Measurements from ENCODE around the gene UTP3.
"Not testable (repeated sequence)": the region's sequence is repeated elsewhere in the genome, so short reads cannot be mapped to it uniquely, and the experiment has no call there.

Gene UTP3

DNA sequence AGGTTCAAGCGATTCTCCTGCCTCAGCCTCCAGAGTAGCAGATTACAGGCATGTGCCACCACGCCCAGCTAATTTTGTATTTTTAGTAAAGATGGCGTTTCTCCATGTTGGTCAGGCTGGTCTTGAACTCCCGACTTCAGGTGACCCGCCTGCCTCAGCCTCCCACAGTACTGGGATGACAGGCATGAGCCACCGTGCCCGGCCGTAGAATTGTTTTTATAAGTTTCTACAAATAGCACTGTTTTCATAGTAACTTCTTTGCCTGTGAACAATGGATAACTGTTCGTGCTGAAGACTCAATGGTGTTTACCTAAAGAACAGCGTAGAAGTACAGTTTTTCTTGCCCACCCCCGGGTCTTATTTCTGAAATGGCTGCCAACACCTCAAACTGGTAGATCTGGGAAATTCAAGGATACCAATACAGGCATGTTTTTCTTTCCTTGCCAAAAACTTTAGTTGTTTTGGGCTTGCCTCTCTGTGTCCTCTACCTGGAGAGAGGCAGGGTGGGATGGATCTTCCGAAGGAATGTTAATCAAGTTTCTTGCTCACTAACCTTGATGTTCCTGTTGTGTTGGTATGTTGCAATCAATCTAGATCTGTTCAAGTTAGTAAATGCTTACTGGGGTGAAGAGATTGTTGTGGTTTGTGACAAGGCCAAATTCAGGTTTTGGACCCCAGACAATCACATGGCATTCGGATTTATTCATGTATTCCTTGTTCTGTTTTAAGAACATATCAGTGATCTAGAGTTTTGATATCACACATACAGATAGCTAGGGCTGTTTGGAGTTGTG lies 30.7 kb downstream of the UTP3 start:
- no peak for DNase-seq (ENCODE audit: low spot score)

DNA sequence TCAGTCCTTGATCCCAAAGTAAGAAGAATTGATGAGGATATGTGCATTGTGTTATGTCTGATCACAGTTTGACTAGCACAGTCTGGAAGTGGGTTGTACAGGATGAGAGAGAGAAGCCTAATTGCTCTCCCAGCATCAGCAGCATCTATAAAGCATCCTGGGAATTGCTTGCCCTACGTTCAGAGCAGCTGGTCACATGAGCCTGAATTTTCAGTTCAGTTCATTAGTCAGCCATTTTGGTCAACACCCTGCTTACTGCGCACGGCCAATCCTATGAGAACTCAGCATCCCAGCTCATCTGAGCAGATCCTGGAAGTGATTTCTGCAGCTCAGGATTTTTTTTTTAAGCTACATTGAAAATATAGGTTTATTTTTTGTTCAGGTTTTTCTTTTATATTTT lies 33.4 kb downstream of the UTP3 start, which contains the start of gene RUFY3:
RUFY3 (plus strand) TSS at position 218 of the 400 bp plus-strand sequence. CDS start 610 bp downstream, outside the sequence.
- peak; percentile 11 for DNase-seq (ENCODE audit: low spot score)

DNA sequence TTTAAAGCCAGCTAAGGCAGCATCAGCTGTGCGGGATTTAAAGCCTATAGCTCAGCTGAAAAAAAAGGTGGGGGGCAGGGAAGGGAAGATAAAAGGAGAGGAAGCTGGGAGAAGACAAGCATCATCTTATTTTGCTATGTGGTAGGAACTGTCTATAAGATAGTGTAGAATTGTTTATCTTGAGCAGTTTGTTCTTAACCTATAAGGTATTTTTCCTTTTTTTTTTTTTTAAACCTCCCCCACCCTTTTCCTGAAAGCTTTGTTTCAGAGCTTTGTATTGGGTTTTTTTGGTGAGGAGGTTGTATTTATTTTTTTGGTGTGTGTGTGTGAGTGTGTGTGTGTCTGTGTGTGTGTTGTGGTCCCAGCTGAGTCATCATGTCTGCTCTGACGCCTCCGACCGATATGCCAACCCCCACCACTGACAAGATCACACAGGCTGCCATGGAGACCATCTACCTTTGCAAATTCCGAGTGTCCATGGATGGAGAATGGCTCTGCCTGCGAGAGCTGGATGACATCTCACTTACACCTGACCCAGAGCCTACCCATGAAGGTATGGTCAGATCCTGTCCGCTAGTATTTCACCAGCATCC lies 34.0 kb downstream of the UTP3 start:
- DNase-seq (ENCODE audit: low spot score), result peak; percentile 44

DNA sequence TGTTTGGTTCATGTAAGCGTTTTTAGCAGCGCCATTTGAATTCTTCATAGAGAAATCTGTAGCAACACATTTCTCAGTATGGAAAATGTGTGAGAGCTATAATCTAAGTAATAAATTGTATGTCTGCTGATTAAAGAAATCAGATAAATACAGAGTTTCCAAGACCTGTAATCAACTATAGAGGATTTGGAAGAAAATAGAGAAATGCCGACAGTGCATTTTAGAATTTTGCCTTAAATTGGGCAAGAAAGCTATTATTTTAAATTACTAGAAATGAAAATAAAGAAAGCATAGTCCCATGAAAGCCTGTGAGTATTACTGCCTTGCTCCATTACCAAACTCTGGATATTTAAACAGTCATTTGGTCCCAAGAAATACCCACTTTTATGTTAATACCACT lies 36.1 kb downstream of the UTP3 start:
- no peak for DNase-seq (ENCODE audit: low spot score)

DNA sequence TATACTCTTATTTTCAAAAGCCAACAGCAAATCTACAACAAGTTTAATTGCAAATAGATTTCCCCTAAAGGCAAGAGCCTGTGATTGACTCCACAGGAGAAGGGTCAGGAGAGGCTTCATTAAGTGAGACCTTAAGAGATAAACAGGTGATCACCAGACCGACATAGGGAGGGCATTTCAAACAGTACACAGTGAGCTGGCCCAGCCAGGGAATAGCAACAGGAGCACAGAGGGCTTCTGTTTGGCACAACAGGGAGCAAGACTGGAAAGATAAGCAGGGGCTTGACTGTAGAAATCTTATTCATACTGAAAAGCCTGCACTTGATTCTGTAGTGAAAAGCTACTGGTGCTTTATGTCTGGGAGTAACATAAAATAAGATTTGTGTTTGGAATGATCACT lies 37.3 kb downstream of the UTP3 start:
- DNase-seq (ENCODE audit: low spot score), result no peak

DNA sequence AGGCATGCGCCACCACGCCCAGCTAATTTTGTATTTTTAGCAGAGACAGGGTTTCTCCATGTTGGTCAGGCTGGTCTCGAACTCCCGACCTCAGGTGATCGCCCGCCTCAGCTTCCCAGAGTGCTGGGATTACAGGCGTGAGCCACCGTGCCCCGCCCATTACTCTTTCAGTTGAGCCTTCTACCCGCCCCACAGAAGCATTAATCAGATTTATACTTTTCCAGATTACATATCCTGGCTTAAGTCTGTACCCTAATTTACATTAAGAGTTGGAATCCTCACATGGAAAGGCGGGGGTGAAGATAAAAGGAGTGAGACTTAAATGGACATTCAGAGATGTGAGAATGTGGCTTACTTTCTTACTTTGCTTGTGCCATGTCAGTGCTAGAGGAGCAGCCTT lies 38.2 kb downstream of the UTP3 start:
- not testable (repeated sequence) for DNase-seq (ENCODE audit: low spot score)

DNA sequence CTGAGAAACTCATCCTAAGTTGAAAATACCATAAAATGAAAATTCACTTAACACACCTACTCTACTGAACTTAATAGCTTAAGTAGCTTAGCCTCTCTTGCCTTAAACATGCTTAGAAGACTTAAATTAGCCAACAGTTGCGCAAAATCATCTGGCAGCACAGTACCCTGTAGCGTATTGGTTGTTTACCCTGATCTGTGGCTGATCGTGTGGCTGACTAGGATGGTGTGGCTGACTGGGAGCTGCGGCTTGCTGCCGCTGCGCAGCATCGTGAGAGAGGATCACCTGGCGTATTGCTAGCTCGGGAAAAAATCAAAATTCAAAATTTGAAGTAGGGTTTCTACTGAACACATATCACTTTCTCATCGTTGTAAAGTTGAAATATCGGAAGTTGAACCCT lies 39.8 kb downstream of the UTP3 start:
- DNase-seq (ENCODE audit: low spot score), result no peak

DNA sequence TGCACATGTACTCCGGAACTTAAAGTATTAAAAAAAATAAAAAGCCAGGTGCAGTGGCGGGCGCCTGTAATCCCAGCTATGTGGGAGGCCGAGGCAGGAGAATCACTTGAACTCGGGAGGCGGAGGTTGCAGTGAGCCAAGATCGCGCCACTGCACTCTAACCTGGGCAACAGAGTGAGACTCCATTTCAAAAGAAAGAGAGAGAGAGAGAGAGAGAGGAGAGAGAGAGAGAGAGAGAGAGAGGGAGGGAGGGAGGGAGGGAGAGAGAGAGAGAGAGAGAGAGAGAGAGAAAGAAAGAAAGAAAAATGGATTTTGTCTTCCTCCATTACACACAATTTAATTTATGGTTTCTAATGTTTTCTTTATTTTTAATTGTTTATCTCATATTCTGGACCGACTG lies 44.5 kb downstream of the UTP3 start:
- DNase-seq (ENCODE audit: low spot score), result not testable (repeated sequence)

DNA sequence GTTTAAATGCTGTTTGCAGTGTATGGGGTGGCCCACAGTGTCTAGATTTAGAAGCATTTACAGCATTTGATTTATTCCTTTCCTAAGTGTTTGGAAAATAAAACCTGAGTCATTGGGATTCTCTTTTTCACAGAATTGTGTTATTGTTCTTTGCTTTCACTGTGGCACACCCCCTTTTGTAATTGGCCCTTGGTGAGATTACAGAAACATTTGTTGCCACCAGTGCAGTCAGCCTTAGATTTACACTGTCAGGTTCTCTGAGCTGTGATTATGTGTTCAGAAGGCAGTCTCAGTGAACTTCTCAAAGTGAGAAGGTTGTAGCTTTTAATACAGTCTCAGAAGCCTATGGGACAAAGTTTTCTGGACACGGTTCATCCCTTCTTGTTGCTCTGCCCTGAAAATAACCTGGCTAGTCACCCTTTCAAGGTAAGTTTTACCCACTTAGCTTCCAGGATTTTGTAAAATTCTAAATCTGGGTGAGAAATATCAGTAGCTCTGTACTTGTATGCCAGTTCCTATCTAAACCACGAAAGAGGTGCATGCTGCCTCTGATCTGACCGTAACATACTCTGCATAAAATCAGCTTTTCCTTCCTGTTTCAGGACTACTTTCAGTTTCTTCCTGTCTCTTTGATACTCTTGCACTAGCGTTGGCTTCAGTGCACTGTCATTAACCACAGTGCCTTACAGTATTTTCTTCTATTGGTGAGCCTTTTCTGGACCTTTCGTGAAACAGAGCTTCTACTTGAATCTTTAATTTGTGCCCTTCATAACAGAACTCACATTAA lies 46.0 kb downstream of the UTP3 start:
- DNase-seq (ENCODE audit: low spot score), result peak; percentile 60

DNA sequence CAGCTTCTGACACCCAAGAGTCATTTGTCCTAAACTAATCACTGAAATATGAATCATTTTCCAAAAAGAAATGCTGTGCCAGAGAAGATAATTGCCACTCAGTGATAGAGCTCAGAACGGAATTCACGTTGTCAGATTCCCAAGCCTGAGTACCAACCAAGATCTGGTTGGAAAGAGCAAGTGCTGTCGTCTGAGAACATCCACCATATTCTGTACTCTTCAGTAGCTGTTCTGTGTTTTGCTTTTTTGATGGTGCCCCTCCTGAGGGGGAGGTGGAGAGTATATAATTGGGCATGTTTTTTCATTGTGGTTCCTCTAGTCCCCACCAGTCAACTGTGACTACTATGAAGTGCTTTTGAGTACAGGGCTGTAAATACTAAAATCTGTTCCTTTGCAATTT lies 46.6 kb downstream of the UTP3 start:
- peak; percentile 2 for DNase-seq (ENCODE audit: low spot score)

DNA sequence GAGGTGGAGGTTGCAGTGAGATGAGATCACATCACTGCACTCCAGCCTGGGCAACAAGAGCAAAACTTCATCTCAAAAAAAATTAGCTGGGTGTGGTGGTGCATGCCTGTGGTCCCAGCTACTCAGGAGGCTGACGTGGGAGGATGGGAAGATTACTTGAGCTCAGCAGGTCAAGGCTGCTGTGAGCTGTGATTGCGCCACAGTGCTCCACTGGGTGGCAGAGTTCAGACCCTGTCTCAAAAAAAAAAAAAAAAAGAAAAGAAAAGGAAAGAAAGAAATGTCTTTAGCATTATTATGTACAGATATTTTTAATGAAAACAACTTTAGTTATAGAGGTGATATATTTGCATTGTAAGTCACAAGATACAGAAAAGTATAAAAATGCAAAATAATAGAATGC lies 47.6 kb downstream of the UTP3 start:
- peak; percentile 14 for DNase-seq (ENCODE audit: low spot score)

DNA sequence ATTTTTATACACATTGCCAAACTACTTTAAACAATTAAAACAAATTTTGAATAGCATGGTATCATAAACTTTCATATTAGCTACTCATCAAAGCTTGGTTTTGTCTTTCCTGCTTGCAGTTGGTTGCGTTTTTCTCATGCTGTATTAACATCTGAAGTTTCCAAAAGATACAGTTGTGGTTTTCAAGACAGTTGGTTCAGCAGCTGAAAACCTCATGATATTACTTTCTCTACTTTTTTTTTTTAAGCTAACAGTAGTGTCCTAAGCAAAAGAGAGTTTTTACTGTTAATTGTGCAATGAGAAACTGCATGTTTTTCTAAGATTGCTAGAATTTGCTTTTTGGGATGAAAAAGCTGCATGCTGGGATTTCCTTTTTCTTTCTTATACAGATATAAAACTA lies 48.7 kb downstream of the UTP3 start:
- no peak for DNase-seq (ENCODE audit: low spot score)

DNA sequence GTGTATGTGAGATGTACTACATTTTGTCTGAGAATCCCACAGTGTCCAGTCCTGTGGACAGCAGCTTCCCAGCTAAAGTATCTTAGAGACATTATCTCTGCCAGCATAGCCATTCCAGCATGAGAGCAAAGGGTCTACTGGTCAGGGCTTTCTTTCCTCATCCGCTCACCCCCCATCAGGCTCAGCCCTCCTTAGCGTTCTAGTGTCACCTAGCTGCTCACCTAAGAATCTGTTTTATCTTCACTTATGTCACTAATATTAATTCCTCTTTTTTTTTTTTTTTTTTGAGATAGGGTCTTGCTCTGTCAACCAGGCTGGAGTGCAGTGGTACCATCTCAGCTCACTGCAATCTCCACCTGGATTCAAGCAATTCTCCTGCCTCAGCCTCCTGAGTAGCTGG lies 49.1 kb downstream of the UTP3 start:
- DNase-seq (ENCODE audit: low spot score), result no peak

DNA sequence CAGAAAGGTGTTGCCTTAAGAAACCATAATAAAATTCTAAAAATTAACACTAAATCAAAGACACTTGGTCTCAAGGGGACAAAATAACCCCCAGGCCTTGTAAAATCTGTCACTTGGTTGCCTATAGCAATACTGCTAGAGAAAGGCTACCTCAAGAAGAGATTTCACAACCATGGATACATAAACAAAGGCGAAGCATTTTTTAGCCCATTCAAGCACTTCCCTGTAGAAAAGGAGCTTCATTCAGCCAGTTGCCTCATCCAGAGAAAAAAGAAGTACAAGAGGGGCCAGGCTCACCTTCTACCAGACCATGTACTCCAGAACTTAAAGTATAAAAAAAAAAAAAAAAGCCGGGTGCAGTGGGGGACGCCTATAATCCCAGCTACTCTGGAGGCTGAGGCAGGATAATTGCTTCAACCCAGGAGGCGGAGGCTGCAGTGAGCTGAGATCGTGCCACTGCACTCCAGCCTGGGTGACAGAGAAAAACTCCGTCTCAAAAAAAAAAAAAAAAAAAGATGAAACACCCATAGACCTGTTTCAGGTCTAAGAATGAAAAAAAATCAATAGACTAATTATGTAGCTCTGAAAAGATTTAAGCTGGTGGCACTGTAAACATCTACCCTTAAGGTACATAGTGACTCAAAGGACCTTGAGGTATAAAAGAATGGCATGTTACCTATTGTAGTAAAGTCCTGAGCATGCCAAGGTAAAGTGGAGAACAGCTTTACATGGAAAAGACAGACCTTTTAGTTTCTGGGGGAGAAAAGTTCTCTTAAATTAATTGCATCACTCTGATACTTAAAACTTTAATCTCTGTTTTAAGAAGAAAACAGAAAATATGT lies 51.4 kb downstream of the UTP3 start:
- DNase-seq (ENCODE audit: low spot score), result no peak

All from SW480 (cell line).